GM10266 (cell line): Measurements from ENCODE around the gene NFAM1.

Experiments
- DNase-seq: peaks from one replicate; pipeline ENCODE4 v3.0.0; 2012; ENCODE audit errors: extremely low spot score
- TF ChIP-seq, protein P1 (sequence below): IDR thresholded peaks from 2 replicates; pipeline ENCODE4 v1.5.1; 2012; ENCODE audit warnings: mild to moderate bottlenecking, low read depth; ENCODE audit not compliant: control insufficient read depth, insufficient read depth; ENCODE audit errors: missing control alignments

NFAM1 gene

DNA sequence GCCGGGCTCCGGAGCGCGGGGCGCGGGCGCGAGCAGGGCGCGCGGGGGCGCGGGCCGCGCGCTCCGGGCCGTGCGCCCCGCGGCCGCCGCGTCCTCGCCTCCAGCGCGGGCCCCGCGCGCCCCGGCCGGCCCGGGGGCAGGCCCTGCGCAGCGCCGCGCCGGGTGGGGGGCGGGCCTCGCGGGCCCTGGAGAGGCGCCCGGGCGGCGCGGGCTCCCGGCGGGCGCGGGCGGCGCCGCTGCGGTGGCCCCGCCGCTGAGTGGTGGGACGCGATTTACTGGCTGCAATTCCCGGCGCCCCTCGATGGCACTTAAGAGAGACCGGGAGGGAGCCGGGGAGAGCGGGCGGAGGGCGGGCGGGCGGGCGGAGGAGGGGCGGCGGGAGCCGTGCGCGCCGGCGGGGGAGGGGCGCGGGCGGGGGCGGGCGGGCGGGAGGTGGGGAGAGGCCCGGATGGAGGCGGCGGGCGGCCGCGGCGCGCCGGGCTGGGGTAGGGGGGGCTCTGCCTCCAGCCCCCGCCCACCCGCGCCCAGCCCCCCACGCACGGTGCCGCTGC lies 88.6 kb downstream of the NFAM1 start:
- TF ChIP-seq, protein P1, sequence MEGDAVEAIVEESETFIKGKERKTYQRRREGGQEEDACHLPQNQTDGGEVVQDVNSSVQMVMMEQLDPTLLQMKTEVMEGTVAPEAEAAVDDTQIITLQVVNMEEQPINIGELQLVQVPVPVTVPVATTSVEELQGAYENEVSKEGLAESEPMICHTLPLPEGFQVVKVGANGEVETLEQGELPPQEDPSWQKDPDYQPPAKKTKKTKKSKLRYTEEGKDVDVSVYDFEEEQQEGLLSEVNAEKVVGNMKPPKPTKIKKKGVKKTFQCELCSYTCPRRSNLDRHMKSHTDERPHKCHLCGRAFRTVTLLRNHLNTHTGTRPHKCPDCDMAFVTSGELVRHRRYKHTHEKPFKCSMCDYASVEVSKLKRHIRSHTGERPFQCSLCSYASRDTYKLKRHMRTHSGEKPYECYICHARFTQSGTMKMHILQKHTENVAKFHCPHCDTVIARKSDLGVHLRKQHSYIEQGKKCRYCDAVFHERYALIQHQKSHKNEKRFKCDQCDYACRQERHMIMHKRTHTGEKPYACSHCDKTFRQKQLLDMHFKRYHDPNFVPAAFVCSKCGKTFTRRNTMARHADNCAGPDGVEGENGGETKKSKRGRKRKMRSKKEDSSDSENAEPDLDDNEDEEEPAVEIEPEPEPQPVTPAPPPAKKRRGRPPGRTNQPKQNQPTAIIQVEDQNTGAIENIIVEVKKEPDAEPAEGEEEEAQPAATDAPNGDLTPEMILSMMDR: no peak
- peak; percentile 73 for DNase-seq

GRCh38 chr22:42343121-42343454 lies 89.1 kb downstream of the NFAM1 start:
- TF ChIP-seq, protein P1: no peak

DNA sequence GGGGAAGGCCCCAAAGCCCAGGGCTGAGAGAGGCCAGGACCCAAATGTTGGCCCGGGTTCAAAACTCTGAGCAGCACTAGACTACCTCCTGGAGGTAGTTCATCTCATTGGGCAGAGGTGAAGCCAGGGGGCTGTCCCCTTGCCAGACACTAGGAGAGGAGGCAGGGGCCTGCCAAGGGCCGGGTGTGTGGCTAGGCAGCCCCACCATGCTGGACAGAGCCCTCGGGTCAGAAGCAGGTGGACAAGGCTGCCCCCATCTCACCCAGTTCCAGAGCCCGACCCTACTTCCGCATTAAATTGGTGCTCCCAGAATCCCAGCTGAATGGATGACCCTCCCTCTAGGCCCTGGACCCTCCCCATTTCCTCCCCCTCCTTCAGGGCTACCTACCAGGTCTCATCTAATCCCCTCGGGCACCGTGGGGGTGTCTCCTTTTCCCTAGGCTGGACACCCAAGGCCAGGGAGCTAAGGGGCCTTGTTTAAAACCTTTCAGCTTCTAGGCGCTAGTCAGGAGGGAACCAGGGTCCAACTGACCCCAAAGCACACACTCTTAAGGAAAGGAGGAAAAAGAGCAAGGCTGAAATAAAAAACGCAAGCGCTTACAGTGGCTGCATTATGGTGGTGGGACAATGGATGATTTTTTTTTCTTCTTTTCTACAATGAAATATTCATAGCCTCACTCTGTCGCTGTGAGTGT lies 89.6 kb downstream of the NFAM1 start:
- no peak for DNase-seq
- TF ChIP-seq, protein P1: no peak

More at GRCh38 chr22:42343121-42343454, 89.1 kb downstream of the NFAM1 start:
- DNase-seq: no peak

DNA sequence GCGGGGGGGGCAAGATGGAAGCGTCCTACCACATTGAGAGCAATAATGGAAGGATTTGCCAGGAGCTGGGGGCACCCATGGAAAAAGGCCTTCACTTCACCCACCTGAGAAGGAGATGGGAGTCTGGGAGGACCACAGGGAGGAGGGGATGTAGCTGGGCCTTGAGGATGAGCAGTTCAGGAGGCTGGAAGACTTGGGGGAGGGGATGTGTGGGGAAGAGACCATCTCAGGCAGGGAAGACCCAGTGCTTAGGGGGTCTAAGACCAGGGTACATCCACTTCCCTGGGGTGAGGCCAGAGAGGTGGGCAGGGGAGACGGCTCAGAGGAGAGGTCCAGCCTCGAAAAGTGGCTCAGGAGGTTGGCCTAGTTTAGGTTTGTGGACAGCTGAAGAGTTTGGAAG lies 90.4 kb downstream of the NFAM1 start:
- TF ChIP-seq, protein P1: no peak
- no peak for DNase-seq

GRCh38 chr22:42340829-42341383 lies 91.3 kb downstream of the NFAM1 start:
- TF ChIP-seq, protein P1: no peak
- DNase-seq: no peak

DNA sequence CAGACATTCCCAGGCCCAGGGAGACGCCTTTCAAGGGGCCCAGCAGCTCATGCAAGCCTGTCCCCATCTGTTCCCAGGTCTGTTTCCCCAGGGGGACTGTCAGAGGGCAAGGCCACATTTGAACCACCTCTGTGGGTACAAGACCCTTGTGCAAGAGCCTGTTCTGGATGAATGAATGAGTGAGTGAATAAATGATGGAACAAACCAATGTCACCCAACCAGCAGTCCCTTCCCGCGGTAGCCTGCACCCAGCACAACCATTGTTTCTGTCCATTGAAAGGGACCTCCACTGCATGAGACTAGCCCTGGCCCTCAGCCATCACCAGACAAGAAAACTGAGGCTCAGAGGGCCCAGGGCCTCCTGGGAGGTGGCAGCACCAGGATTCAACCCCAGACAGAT lies 92.1 kb downstream of the NFAM1 start:
- DNase-seq: no peak
- TF ChIP-seq, protein P1: no peak

DNA sequence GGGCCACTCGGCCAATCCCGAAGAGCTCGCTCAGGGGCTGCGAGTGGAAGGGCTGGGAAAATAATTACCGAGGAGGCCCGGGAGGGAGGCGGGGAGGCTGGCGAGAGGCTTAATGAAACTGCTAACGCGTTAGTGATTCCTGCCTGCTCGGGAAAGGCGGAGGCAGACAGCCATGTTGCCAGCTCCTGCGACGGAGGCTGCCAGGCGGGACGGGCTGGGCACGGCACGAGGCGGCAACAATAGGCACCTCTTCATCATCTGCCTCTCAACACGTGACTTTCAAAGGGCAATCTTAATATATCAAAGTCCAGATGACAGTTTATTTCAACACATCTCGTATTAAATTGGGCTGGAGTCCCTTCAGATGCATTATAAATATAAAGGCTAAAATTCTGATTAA lies 93.7 kb downstream of the NFAM1 start:
- no peak for DNase-seq
- TF ChIP-seq, protein P1: no peak
